DOHH2 (cell line): ENCODE measurements around the gene BIN1.

ENCODE experiments used
- H3F3A ChIP-seq: fragments of 200-600 bp; sonication (generic), shearing (Covaris generic); 2 replicates; pipeline ENCODE4 v1.6.0; 2016; ENCODE audit warnings: antibody characterized with exemption, mild to moderate bottlenecking; ENCODE audit not compliant: control insufficient read depth, insufficient read depth
- H3K27ac ChIP-seq: fragments of 200-600 bp; sonication (generic); 2 replicates; pipeline ENCODE4 v1.5.1; 2014; ENCODE audit warnings: low read depth, mild to moderate bottlenecking, low read length, moderate library complexity
- H3K27me3 ChIP-seq: fragments of 200-600 bp; sonication (generic); 2 replicates; pipeline ENCODE4 v1.6.1; 2014; ENCODE audit warnings: mild to moderate bottlenecking, low read length, mixed read lengths; ENCODE audit not compliant: control insufficient read depth
- H3K36me3 ChIP-seq: fragments of 200-600 bp; sonication (generic); 2 replicates; pipeline ENCODE4 v1.6.1; 2014; ENCODE audit warnings: mild to moderate bottlenecking, low read length, moderate library complexity, mixed read lengths; ENCODE audit not compliant: control insufficient read depth
- H3K4me1 ChIP-seq: fragments of 200-600 bp; sonication (generic); 2 replicates; pipeline ENCODE4 v1.6.1; 2014; ENCODE audit warnings: mild to moderate bottlenecking, low read length, mixed read lengths; ENCODE audit not compliant: control insufficient read depth
- H3K4me2 ChIP-seq: fragments of 200-600 bp; sonication (generic); 2 replicates; pipeline ENCODE4 v1.6.0; 2014; ENCODE audit warnings: mild to moderate bottlenecking, low read length, moderate library complexity
- H3K4me3 ChIP-seq: fragments of 200-600 bp; sonication (generic); 2 replicates; pipeline ENCODE4 v1.5.1; 2014; ENCODE audit warnings: mild to moderate bottlenecking, low read length, mixed read lengths
- H3K79me2 ChIP-seq: fragments of 200-600 bp; sonication (generic); 2 replicates; pipeline ENCODE4 v1.6.1; 2014; ENCODE audit warnings: mild to moderate bottlenecking, low read length, mixed read lengths; ENCODE audit not compliant: control insufficient read depth
- H3K9me2 ChIP-seq: fragments of 200-600 bp; sonication (generic); replicated peaks from 2 replicates; pipeline ENCODE4 v1.6.1; 2014; ENCODE audit warnings: mild to moderate bottlenecking, low read length, mixed read lengths; ENCODE audit not compliant: control insufficient read depth
- H3K9me3 ChIP-seq: fragments of 200-600 bp; sonication (generic); 2 replicates; pipeline ENCODE4 v1.6.1; 2014; ENCODE audit warnings: antibody characterized with exemption, low read length, mixed read lengths; ENCODE audit not compliant: control insufficient read depth, insufficient read depth
- H4K20me1 ChIP-seq: fragments of 200-600 bp; sonication (generic); 2 replicates; pipeline ENCODE4 v1.6.0; 2014; ENCODE audit warnings: low read depth, mild to moderate bottlenecking, antibody characterized with exemption, low read length, moderate library complexity; ENCODE audit not compliant: control insufficient read depth, insufficient read depth
- EZH2phosphoT487 ChIP-seq: fragments of 200-600 bp; sonication (generic); IDR thresholded peaks from 2 replicates; pipeline ENCODE4 v1.6.1; 2017; ENCODE audit warnings: borderline replicate concordance, mild to moderate bottlenecking, antibody characterized with exemption, low read length, moderate library complexity, mixed read lengths
- TF ChIP-seq, protein P1 (sequence below): fragments of 200-600 bp; sonication (generic); IDR thresholded peaks from one replicate; pipeline ENCODE4 v1.5.1; 2014; ENCODE audit warnings: antibody characterized with exemption, mild to moderate bottlenecking, low read depth, low read length; ENCODE audit not compliant: poor library complexity, severe bottlenecking

Gene BIN1

DNA sequence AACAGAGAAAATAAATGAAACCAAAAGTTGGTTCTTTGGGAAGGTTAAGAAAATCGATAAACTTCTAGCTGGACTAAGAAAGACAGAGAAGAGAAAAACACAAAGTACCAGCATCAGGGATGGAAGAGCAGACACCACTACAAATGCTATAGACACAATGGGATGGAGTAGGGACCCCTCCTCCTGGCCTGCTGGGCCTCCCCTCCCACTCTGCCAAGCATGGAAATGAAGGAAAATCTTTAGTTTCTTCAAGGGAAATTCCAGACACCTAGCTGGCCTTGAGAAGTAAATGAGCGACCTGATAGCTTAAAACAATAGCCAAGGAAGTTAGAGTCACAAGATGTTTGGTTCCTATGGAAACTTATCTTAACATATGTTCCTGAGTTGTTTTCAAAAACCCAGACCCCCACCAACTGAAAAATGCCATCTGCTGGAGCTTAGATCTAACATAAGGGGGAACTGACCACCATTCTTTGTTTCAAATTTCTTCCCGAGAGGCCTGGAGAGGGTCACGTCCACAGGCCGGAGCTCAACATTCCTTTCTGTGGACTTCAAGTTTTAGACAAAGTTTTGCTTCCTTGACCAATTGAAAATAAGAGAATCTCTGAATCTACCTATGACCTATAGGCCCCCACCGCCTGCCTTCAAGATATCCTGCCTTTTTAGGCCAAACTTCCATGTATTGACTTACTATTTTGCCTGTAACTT lies 101.9 kb downstream of the BIN1 start:
- Histone ChIP-seq H3K9me3 (no peaks in the 10 kb centered on the region), H3K36me3 (no peaks in the 10 kb centered on the region), H3K27me3 (peaks cover 10% of the 10 kb centered on the region), H3F3A (no peaks in the 10 kb centered on the region), H3K9me2 (no peaks in the 10 kb centered on the region), H3K4me3 (no peak overlapping the region), H3K27ac (no peak overlapping the region), H4K20me1 (no peaks in the 10 kb centered on the region), H3K4me1 (no peaks in the 10 kb centered on the region), H3K4me2 (no peak overlapping the region), H3K79me2 (no peaks in the 10 kb centered on the region)
- TF ChIP-seq, protein P1, sequence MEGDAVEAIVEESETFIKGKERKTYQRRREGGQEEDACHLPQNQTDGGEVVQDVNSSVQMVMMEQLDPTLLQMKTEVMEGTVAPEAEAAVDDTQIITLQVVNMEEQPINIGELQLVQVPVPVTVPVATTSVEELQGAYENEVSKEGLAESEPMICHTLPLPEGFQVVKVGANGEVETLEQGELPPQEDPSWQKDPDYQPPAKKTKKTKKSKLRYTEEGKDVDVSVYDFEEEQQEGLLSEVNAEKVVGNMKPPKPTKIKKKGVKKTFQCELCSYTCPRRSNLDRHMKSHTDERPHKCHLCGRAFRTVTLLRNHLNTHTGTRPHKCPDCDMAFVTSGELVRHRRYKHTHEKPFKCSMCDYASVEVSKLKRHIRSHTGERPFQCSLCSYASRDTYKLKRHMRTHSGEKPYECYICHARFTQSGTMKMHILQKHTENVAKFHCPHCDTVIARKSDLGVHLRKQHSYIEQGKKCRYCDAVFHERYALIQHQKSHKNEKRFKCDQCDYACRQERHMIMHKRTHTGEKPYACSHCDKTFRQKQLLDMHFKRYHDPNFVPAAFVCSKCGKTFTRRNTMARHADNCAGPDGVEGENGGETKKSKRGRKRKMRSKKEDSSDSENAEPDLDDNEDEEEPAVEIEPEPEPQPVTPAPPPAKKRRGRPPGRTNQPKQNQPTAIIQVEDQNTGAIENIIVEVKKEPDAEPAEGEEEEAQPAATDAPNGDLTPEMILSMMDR = no peak
- TF ChIP-seq EZH2phosphoT487 = no peak

DNA sequence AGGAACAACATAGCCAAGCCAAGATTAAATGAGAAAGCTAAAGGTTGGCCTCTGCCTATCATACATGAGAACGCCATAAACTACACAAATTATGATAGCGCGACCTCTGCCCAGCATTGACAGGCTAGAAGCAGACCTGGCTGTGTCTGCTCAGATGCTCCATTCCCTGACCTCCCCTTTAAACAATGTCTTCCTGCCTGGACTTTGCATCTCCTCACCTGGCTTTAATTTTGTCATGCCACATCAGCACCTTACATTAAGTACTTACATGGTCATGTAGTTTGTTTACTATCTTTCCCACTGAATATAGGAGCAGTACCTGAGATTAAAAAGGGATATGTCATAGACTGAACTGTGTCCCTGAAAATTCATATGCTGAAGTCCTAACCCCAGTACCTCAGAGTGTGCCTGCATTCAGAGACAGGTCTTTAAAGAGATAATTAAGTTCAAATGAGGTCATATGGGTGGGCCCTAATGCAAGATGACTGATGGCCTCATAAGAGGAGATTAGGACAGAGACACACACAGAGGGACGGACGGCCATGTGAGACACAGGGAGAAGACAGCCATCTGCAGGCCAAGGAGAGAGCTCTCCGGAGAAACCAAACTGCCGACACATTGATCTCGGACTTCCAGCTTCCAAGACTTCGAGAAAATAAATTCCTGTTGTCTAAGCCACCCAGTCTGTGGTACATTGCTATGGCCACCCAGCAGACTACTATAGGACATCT lies 103.7 kb downstream of the BIN1 start:
- Histone ChIP-seq H3K4me3 (no peak overlapping the region), H3K4me1 (no peaks in the 10 kb centered on the region), H3K9me2 (no peaks in the 10 kb centered on the region), H3K79me2 (no peaks in the 10 kb centered on the region), H3K27ac (no peak overlapping the region), H3K27me3 (peaks cover 9% of the 10 kb centered on the region), H4K20me1 (no peaks in the 10 kb centered on the region), H3F3A (no peaks in the 10 kb centered on the region), H3K4me2 (no peak overlapping the region), H3K9me3 (no peaks in the 10 kb centered on the region), H3K36me3 (no peaks in the 10 kb centered on the region)
- TF ChIP-seq EZH2phosphoT487 = no peak
- TF ChIP-seq, protein P1 = no peak

DNA sequence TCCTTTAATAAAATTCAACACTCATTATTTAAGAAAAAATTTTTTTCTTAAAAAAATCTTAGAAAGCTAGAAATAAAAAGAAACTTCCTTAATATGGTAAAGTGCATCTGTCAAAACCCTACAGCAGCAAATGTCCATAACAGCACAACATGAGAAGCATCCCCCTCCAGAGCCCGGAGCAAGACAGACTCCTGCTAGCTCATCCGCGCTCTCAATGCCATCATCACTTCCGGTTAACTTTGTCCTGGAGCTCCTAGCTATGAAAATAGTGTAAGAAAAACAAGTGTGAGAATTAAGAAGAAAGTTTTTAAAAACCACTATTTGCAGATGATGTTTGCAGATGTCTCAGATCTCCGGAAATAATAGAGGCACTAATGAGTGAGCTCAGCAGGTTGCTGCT lies 105.2 kb downstream of the BIN1 start:
- H3K27me3 ChIP-seq = peaks cover 7% of the 10 kb centered on the region
- no peaks in the 10 kb centered on the region for H3K4me1 ChIP-seq
- H3K9me3 ChIP-seq = no peaks in the 10 kb centered on the region
- H3K79me2 ChIP-seq = no peaks in the 10 kb centered on the region
- H4K20me1 ChIP-seq = no peaks in the 10 kb centered on the region
- H3K4me3 ChIP-seq = no peak overlapping the region
- no peaks in the 10 kb centered on the region for H3K9me2 ChIP-seq
- no peaks in the 10 kb centered on the region for H3K36me3 ChIP-seq
- TF ChIP-seq, protein P1 = no peak
- no peak for TF ChIP-seq EZH2phosphoT487
- no peak overlapping the region for H3K4me2 ChIP-seq
- H3F3A ChIP-seq = no peaks in the 10 kb centered on the region
- H3K27ac ChIP-seq = no peak overlapping the region
